Stimulated activated CD4-positive, alpha-beta T cell treated with anti-CD3 and anti-CD28 coated beads, TNF-alpha, amount 100 ng/mL, for 4 hours (primary cell): ENCODE measurements around the gene PRSS27.
A peak's percentile ranks its signal among the peaks of the same experiment; 100 is the strongest.
"Not testable (repeated sequence)": the region's sequence is repeated elsewhere in the genome, so short reads cannot be mapped to it uniquely, and the experiment has no call there.

Source experiments
- DNase-seq, 3 experiments: peaks; one replicate each; pipeline ENCODE4 v3.0.0-alpha.2; 2020; ENCODE audit warnings: low read depth in 3 of 3

PRSS27 gene

DNA sequence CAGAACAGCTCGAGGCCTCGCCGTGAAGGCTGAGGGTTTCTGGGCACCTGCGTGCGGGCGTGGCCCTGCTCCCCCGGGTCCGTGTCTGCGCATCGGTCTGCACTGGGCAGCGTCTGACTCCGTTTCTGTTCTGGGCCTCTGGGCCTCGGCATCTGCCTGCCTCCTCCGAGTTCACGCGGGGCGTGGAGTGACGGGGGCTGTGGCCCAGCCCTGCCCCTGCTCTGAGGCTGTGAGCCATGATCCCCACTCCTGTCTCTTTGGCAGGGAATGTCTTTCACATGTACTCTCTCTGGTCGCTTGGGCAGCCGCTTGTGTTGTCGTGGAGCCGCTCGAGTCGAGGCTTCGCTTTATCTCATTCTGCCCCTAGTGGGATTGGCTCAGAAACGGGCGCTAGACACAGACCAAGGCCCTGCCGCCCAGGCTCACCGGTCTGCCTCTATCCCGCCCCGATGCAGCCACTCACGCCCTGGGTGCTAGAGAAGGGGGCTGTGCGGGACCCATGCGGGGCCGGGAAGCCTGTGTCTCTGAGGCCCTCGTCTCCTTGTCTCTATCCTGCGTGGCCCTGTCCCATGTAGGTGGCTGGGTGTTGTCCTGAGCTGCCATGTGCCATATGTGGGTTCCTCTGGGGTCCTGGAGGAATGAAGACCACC, 23.3 kb downstream of the PRSS27 start:
- not testable (repeated sequence) for DNase-seq

DNA sequence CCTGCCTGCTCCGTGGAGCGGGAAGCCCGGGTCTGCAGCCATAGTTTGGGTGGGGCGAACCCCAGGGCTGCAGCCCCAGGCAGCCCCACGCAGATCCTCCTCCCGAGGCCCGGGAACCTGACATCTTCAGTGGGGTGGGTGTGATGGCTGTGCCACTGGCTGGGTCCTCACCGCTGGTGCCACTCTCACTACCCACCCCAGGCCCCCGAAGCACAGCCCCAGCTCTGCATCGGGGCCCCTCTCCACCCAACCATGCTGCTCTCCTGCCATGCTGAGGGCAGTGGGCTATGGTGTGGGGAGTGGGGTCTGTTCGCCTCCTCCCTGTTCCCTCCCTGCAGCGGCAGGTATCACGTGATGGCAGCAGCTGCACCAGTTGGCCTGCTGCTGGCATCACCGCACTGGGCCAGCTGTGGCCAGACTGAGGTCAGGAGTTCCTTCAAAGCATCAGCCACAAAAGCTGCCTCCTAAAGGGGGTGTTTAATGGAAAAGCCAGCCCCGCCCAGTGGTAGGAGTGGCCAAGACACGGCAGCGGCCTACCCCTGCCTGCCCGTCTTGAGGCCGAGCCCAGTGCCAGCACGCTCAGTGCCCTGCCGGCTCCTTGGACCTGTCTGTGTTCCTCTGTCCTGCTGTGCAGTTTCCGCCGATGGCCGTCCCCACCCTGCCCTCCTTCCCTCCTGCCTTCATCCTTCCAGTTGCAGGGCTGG, 26.9 kb downstream of the PRSS27 start:
- no peak for DNase-seq

DNA sequence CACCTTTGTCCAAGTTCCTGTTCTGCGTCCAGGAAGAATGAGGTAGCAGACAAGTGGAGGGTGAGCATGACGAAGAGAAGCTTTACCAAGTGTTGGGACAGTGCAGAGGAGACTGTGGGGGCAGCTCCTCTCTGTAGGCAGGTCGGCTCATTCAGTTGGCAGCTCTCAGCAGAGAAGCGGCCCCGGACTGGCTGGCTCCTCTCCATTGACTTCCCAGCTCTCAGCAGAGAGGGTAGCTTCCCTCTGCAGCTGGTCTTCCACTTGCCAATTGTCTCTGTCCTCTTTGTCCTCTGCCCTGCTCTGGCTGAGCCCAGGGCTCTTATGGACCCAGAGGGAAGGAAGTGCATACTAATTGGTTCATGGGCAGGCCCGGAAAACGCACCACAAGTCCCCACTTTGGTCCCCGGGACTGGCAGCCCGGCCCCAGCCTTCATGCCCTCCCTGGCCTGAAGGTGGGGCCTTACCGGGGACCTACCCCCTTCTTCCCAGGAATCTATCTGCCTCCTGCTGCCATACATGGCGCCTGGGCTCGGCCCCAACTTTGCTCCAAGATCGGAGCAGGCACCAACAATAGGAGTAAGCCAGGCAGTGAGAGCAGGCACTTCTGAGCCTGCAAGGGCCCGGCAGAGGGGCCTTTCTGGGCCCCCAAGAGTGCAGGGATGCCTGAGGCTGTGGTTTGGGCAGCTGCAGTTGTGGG, 27.6 kb downstream of the PRSS27 start:
- DNase-seq, result no peak

DNA sequence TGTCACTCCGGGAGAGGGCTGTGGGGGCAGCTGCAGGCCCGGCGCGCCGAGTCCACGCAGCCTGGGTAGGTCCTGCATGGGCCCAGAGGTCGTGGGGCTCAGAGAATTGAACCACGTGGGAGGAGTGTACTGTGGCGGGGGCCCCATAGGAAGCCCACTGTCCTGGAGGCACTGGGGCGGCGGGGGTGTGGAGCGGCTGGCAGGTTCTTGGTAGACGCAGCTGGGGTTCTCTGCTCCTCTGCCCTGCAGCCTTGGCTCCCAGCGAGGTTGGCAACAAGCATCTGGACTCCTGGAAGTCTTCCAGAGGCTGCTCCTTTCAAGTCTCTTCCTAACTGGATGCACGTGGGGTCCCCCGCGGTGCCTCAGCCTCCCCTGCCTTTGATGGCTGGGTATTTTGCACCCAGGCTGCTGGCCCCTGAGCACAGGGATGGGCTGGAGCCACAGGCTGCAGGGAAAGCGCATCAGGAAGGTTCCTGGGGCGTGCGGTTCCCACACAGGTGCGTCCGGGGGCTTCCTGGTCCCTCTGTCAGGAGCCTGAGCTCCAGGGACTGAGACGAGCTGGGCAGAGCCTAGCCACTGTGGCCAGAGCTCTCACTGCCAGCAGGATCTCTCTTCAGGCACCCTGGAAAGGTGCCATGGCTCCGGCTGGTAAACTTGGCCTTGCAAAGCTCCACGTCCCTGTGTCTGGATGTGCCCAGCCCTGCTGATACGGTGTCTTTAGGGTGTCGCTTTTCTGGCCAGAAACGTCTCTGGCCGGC, 28.4 kb downstream of the PRSS27 start:
- no peak for DNase-seq

- no peak for DNase-seq
Observed at GRCh38 chr16:2690852-2691251, 29.2 kb downstream of the PRSS27 start.

- DNase-seq, result no peak
Observed at GRCh38 chr16:2689968-2690801, 29.8 kb downstream of the PRSS27 start.

DNA sequence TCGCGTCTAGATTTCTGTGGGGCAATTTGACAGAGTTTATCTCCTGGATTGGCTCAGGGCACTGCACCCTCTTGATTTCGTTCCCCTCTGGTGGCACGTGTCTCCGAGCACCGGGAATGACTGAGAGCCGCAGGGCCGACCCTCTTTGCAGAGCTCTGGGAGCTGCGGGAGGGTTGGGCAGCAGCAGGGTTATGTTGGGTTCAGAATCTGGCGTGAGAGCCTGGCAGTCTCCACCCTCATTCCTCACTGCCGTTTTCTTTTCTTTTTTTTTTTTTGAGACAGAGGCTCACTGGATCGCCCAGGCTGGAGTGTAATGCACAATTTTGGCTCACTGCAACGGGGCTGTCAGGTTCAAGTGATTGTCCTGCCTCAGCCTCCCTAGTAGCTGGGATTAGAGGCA, 30.6 kb downstream of the PRSS27 start:
- not testable (repeated sequence) for DNase-seq

DNA sequence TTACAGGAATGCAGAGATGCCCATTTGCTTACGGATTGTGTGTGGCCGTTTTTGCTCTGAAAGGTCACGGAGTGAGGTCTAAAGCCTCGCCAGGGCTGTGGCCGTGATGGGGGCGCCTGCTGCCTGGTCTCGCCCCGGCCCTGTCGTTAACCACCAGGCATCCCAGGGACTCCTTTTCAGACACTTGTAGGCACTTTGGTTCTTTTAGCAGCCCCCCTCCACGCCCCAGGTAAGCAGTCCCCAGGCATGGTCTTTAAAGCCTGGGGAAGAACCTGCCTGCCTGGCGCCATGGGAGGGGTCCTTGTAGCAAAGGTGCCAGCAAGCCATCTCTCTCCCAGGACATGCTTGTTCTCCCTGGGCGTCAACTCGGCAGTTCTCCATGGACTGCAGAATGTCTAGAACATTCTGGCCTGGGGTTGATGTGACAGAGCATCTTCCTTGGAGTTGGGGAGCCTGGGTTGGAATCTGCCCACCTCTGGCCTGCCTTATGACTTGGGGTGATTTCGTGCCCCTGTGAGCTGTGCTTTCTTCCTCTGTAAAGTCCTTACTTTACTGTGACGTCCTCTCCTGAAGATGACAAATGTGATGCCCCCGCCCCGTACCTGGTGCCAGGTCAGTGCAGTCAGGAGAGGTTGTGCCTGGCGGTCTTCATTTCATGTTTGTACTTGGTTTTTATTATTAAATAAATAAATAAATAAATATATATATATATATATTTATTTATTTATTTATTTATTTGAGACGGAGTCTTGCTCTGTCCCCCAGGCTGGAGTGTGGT, 32.3 kb downstream of the PRSS27 start:
- no peak for DNase-seq

- no peak for DNase-seq
Observed at GRCh38 chr16:2686912-2687507, 33.0 kb downstream of the PRSS27 start.

- DNase-seq, result not testable (repeated sequence)
Observed at GRCh38 chr16:2686075-2686474, 33.9 kb downstream of the PRSS27 start.

GRCh38 chr16:2683041-2683440, 37.0 kb downstream of the PRSS27 start:
- DNase-seq, result not testable (repeated sequence)

DNA sequence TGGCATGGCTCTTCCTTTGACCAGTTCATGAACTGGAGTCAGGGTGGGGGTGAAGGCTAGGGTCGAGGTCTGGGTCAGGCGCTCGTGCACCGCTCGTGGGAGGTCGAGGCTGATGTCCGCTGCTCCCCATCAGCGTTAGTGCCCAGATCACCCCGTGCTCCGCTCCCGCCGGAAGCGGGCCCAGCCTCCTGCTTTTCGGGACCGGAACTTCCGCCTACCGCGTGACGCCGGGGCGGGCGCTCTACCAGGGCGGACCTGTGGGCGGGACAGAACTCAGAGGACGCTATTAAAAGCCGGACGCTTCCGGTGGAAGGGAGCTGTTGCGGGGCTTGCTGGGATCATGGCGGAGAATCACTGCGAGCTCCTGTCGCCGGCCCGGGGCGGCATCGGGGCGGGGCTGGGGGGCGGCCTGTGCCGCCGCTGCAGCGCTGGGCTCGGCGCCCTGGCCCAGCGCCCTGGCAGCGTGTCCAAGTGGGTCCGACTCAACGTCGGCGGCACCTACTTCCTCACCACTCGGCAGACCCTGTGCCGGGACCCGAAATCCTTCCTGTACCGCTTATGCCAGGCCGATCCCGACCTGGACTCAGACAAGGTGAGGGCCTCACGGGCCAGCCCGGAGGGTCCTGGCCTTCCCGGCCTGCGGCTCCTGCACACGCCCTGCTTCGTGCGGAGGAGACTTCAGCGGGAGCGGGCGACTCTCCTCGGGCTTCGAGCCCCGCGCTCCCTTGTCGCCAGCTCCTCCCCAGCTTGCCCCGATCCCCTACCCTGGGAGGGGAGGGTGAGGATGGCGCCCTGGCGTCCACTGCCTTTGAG, 37.6 kb downstream of the PRSS27 start, which contains the start of gene KCTD5:
KCTD5 (plus strand) TSS at position 315 of the 813 bp plus-strand sequence; CDS start at position 341, 26 bp downstream.
- peak; percentile 92 to 94 (median 94) for DNase-seq

- DNase-seq, result not testable (repeated sequence)
Observed at GRCh38 chr16:2680360-2680759, 39.7 kb downstream of the PRSS27 start.

DNA sequence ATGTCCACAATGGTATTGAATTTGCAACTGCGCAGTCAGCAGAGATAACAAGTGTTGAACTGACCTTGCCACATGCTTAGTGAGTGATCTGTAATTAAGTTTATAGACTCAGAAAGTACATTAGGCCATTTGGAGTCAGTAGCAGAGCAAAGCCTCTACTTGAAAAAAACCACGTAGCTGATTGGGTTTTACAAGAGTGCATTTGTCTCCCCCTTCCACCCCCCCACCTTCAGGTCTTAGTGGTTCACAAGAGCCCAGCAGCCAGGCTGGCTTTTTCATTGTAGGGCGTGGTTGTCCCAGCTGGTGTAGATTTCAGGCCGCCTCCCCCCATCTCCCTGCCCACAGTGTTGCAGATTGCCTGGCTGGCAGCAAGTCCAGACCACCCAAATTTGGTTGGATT, 40.1 kb downstream of the PRSS27 start:
- not testable (repeated sequence) for DNase-seq

GRCh38 chr16:2678206-2678965, 41.6 kb downstream of the PRSS27 start:
- DNase-seq, result not testable (repeated sequence)

DNA sequence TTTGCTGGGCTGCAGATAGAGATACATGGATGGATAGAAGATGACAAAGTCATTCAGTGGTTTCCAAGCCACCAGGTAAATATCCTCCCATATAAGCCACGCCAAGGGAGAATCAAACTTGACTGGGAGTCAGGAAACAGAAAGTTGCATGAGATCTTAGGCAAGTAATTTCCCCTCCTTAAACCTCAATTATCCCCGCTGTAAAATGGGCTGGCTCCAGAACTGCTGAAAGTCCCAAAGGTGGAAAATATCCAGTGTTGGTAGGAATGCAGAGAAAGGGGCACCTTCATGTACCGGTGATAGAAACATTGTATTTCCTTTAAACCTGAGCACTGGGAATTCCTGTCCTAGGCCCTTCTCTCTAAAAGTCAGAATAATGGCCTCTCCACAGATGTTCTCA, 43.1 kb downstream of the PRSS27 start:
- DNase-seq, result not testable (repeated sequence)

DNA sequence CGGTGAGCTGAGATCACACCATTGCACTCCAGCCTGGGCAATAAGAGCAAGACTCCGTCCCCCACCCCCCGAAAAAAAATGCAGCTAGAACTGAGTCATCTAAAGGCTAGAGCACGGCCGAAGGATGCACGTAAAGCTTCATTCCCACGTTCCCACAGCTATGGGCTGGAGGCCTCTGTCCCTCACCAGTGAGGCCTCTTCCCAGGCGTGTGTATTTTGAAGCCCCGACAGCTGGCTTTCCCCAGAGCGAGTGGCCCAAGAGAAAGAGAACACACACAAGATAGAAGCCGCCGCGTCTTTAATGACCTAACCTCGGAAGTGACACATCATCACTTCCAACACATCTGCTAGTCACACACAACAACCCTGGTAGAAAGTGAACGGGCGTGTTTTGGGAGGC, 44.3 kb downstream of the PRSS27 start:
- no peak for DNase-seq

- DNase-seq, result no peak
Observed at GRCh38 chr16:2675021-2675420, 45.0 kb downstream of the PRSS27 start.
